IMR-90 (cell line): ENCODE data around the gene PDLIM5. TPM values are rescaled to one million over a fixed set of nuclear protein-coding genes. Genes with fewer than 3 reads are reported as not detected.
A peak's percentile ranks its signal among the peaks of the same experiment; 100 is the strongest.

ENCODE experiments used
- ATAC-seq: fragments of 200-7000 bp; cut with Tn5 transposase; 2 replicates; pipeline ENCODE4 v1.9.1; 2020; ENCODE audit warnings: low read depth, mild to moderate bottlenecking, moderate library complexity
- BruUV-seq: library from RNA; stranded (reverse); fragments of 400-500 nt; replicated peaks from 2 replicates; lab custom pipeline; 2021; lab: Mats Ljungman, UMichigan
- CTCF ChIA-PET: fragments of 300-600 bp; formaldehyde crosslinking; extraction: SDS; loops from one replicate; lab custom pipeline; 2021; ENCODE audit warnings: antibody characterized with exemption; lab: Yijun Ruan, JAX
- POLR2A ChIA-PET: fragments of 300-600 bp; sonication (Branson Sonifier 250); formaldehyde crosslinking; loops from one replicate; lab custom pipeline; 2022; ENCODE audit warnings: antibody characterized with exemption; ENCODE audit not compliant: unreplicated experiment; lab: Charles Lee
- DNase-seq: peaks from one replicate; pipeline ENCODE4 v3.0.0; 2013
- H2AFZ ChIP-seq: replicated peaks from 2 replicates; pipeline ENCODE3; 2013; ENCODE audit warnings: low read length, mild to moderate bottlenecking; ENCODE audit not compliant: poor library complexity
- H2AK5ac ChIP-seq: 2 replicates; pipeline ENCODE4 v1.6.1; 2013; ENCODE audit warnings: low read depth, low read length, inconsistent platforms
- H2AK9ac ChIP-seq: replicated peaks from 2 replicates; pipeline ENCODE3; 2013; ENCODE audit warnings: mild to moderate bottlenecking, low read depth, low read length, moderate library complexity; ENCODE audit not compliant: poor library complexity
- H2BK120ac ChIP-seq: 2 replicates; pipeline ENCODE4 v1.6.1; 2013; ENCODE audit warnings: low read depth, low read length, inconsistent platforms
- H2BK15ac ChIP-seq: 3 replicates; pipeline ENCODE4 v1.6.1; 2013; ENCODE audit warnings: low read depth, low read length, inconsistent platforms
- H2BK20ac ChIP-seq: 2 replicates; pipeline ENCODE4 v1.6.1; 2013; ENCODE audit warnings: low read depth, mild to moderate bottlenecking, inconsistent platforms, low read length, moderate library complexity
- H2BK5ac ChIP-seq: 2 replicates; pipeline ENCODE4 v1.6.1; 2013; ENCODE audit warnings: mild to moderate bottlenecking, low read depth, low read length, inconsistent platforms; ENCODE audit not compliant: poor library complexity, severe bottlenecking
- H3K14ac ChIP-seq: replicated peaks from 2 replicates; pipeline ENCODE4 v1.6.1; 2013; ENCODE audit warnings: low read depth, low read length, inconsistent platforms
- H3K18ac ChIP-seq: 2 replicates; pipeline ENCODE4 v1.6.1; 2013; ENCODE audit warnings: low read depth, low read length, control low read depth
- H3K23ac ChIP-seq: 2 replicates; pipeline ENCODE4 v1.6.1; 2013; ENCODE audit warnings: low read depth, low read length, inconsistent platforms
- H3K27ac ChIP-seq: 2 replicates; pipeline ENCODE4 v1.5.1; 2013; ENCODE audit warnings: mild to moderate bottlenecking, control low read depth, low read length; ENCODE audit not compliant: insufficient read depth
- H3K27me3 ChIP-seq: 2 replicates; pipeline ENCODE4 v1.6.1; 2013; ENCODE audit warnings: low read length; ENCODE audit not compliant: control insufficient read depth, insufficient read depth
- H3K36me3 ChIP-seq: 2 replicates; pipeline ENCODE4 v1.6.1; 2013; ENCODE audit warnings: low read length, mixed read lengths; ENCODE audit not compliant: control insufficient read depth, insufficient read depth
- H3K4ac ChIP-seq: 2 replicates; pipeline ENCODE4 v1.6.1; 2013; ENCODE audit warnings: low read depth, low read length, inconsistent platforms
- H3K4me1 ChIP-seq: 2 replicates; pipeline ENCODE4 v1.6.1; 2013; ENCODE audit warnings: low read length, mixed read lengths; ENCODE audit not compliant: control insufficient read depth, insufficient read depth
- H3K4me2 ChIP-seq: 2 replicates; pipeline ENCODE4 v1.6.1; 2013; ENCODE audit warnings: low read depth, mild to moderate bottlenecking, control low read depth, low read length, moderate library complexity
- H3K4me3 ChIP-seq: 2 replicates; pipeline ENCODE4 v1.5.1; 2013; ENCODE audit warnings: low read depth, mild to moderate bottlenecking, control low read depth, low read length, moderate library complexity; ENCODE audit not compliant: insufficient read depth
- H3K56ac ChIP-seq: 2 replicates; pipeline ENCODE4 v1.6.1; 2013; ENCODE audit warnings: low read length, inconsistent platforms; ENCODE audit not compliant: insufficient read depth; ENCODE audit errors: extremely low read depth
- H3K79me1 ChIP-seq, 2 experiments: 2 replicates each; pipeline ENCODE4 v1.6.1; 2013; ENCODE audit warnings: low read length in 2 of 2, inconsistent platforms in 1 of 2, low read depth in 1 of 2
- H3K9ac ChIP-seq: 2 replicates; pipeline ENCODE4 v1.6.1; 2013; ENCODE audit warnings: low read depth, low read length, control low read depth
- H3K9me1 ChIP-seq: 2 replicates; pipeline ENCODE4 v1.6.1; 2013; ENCODE audit warnings: low read length, inconsistent platforms; ENCODE audit not compliant: insufficient read depth
- H3K9me3 ChIP-seq: 2 replicates; pipeline ENCODE4 v1.6.1; 2013; ENCODE audit warnings: low read length; ENCODE audit not compliant: control insufficient read depth, insufficient read depth
- H4K20me1 ChIP-seq: 2 replicates; pipeline ENCODE4 v1.6.1; 2013; ENCODE audit warnings: low read length, inconsistent platforms; ENCODE audit not compliant: insufficient read depth
- H4K5ac ChIP-seq: 2 replicates; pipeline ENCODE4 v1.6.1; 2013; ENCODE audit warnings: mild to moderate bottlenecking, low read depth, low read length, control low read depth
- H4K8ac ChIP-seq, 2 experiments: 2 replicates each; pipeline ENCODE4 v1.6.1; 2013; ENCODE audit warnings: low read depth in 2 of 2, low read length in 2 of 2, control low read depth in 1 of 2, inconsistent platforms in 1 of 2
- H4K91ac ChIP-seq: 2 replicates; pipeline ENCODE4 v1.6.1; 2013; ENCODE audit warnings: low read depth, low read length, inconsistent platforms; ENCODE audit not compliant: insufficient read depth
- BHLHE40 ChIP-seq: fragments of 150-350 bp; IDR thresholded peaks from 2 replicates; pipeline ENCODE4 v1.6.1; 2016; ENCODE audit warnings: mild to moderate bottlenecking, low read depth, low read length
- CEBPB ChIP-seq: IDR thresholded peaks from 2 replicates; pipeline ENCODE4 v1.6.1; 2012; ENCODE audit warnings: low read depth, low read length, improper control_type of control experiment
- CHD1 ChIP-seq: IDR thresholded peaks from 2 replicates; pipeline ENCODE4 v1.6.1; 2012; ENCODE audit warnings: low read depth, low read length, improper control_type of control experiment
- FOS ChIP-seq: fragments of 150-350 bp; IDR thresholded peaks from 2 replicates; pipeline ENCODE4 v1.6.1; 2016; ENCODE audit warnings: low read depth, low read length
- MAFK ChIP-seq: IDR thresholded peaks from 2 replicates; pipeline ENCODE4 v1.6.1; 2012; ENCODE audit warnings: low read depth, low read length, improper control_type of control experiment
- MAZ ChIP-seq: IDR thresholded peaks from 2 replicates; pipeline ENCODE4 v1.6.1; 2012; ENCODE audit warnings: low read depth, mild to moderate bottlenecking, low read length, improper control_type of control experiment, moderate library complexity, borderline replicate concordance
- MXI1 ChIP-seq: IDR thresholded peaks from 2 replicates; pipeline ENCODE4 v1.6.1; 2012; ENCODE audit warnings: low read depth, mild to moderate bottlenecking, low read length, moderate library complexity, borderline replicate concordance
- NFE2L2 ChIP-seq: fragments of 150-350 bp; IDR thresholded peaks from 2 replicates; pipeline ENCODE4 v1.6.1; 2016; ENCODE audit warnings: low read depth, mild to moderate bottlenecking, low read length
- POLR2A ChIP-seq: IDR thresholded peaks from 2 replicates; pipeline ENCODE4 v1.6.1; 2012; ENCODE audit warnings: mild to moderate bottlenecking, low read depth, low read length
- RAD21 ChIP-seq: IDR thresholded peaks from 2 replicates; pipeline ENCODE4 v1.6.1; 2012; ENCODE audit warnings: low read length, improper control_type of control experiment
- RCOR1 ChIP-seq: IDR thresholded peaks from 2 replicates; pipeline ENCODE4 v1.6.1; 2012; ENCODE audit warnings: mild to moderate bottlenecking, low read length, improper control_type of control experiment; ENCODE audit not compliant: insufficient replicate concordance
- SMC3 ChIP-seq: fragments of 150-350 bp; IDR thresholded peaks from 2 replicates; pipeline ENCODE4 v1.6.1; 2016; ENCODE audit warnings: low read depth, mild to moderate bottlenecking, antibody characterized with exemption, low read length, moderate library complexity
- WGBS, 2 experiments: methylation state at CpG; one replicate each; pipeline versions ENCODE4 v1.1.5 to v1.1.7; 2013; ENCODE audit warnings: missing lambda C conversion rate in 2 of 2; ENCODE audit not compliant: insufficient read length in 1 of 2; ENCODE audit errors: extremely low coverage in 2 of 2; 5-methylcytosine and 5-hydroxymethylcytosine counted together
- dilution Hi-C: fragments of 300-500 bp; cut with HindIII; formaldehyde crosslinking; loops from one replicate; pipeline ENCODE4 v1.14.3; 2018; ENCODE audit warnings: low sequenced_read_pairs; ENCODE audit not compliant: unreplicated experiment
- in situ Hi-C: fragments of 300-500 bp; cut with MboI; formaldehyde crosslinking; loops from 3 replicates; pipeline ENCODE4 v1.14.3; 2019; ENCODE audit warnings: low sequenced_read_pairs, inconsistent platforms, mixed read lengths
- intact Hi-C: fragments of 100-400 bp; cut with micrococcal nuclease; formaldehyde crosslinking; loops from 2 replicates; pipeline ENCODE4 v1.10.0; 2022
- polyA plus RNA-seq, 3 experiments: library from polyadenylated mRNA; depleted of rRNA; stranded (reverse); fragments of >200 nt; gene quantifications; 2 replicates each; pipeline ENCODE4 v1.2.3, GENCODE V29; 2012; ENCODE audit warnings: low replicate concordance in 1 of 3
- total RNA-seq: library from RNA; depleted of rRNA; stranded (reverse); fragments of >200 nt; gene quantifications from 2 replicates; pipeline ENCODE4 v1.2.3, GENCODE V29; 2012
- TF ChIP-seq, protein P1 (sequence below): fragments of 150-350 bp; IDR thresholded peaks from 2 replicates; pipeline ENCODE4 v1.6.1; 2017; ENCODE audit warnings: mild to moderate bottlenecking, antibody characterized with exemption, low read length, low read depth
- TF ChIP-seq, protein P2 (sequence below): fragments of 150-350 bp; IDR thresholded peaks from 2 replicates; pipeline ENCODE4 v1.6.1; 2016; ENCODE audit warnings: low read depth, mild to moderate bottlenecking, low read length, moderate library complexity, borderline replicate concordance
- TF ChIP-seq, protein P3 (sequence below): conservative IDR thresholded peaks from 2 replicates; pipeline ENCODE4 v1.5.1; 2012; ENCODE audit warnings: mild to moderate bottlenecking, low read depth, low read length, improper control_type of control experiment

Gene PDLIM5
- total and polyA plus RNA-seq, 2 of the 4 experiments (the other 2 are of a cell fraction) = 96.5 to 188 TPM

DNA sequence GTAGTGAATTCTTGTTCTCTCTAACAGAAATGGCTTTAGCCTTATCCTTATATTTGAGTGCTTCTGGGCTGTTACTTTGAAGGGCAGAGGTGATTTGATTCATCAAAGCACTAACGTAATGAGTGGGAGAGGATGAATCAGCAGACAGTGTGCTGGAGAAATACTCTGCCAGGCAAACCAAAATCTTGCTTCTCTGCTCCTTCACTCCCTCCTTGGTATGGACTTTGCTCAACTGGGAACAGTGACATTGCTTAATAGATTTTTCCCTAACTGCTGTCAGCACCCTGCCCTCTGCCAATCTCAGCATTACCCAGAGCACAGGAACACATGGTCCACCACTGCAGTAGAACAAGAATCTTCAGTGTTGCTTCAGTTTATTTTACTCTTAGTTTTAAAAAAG, 56.0 kb downstream of the PDLIM5 start:
- Histone ChIP-seq H3K23ac (peak overlapping the region; percentile 83), H4K8ac (peak overlapping the region in 1 of 2 experiments; percentile 77; a peak in 1 of 4 replicates), H2AK5ac (peak overlapping the region; percentile 80; the same call in 1 of the 2 replicates), H2AK9ac (no peak overlapping the region), H2BK15ac (no peak overlapping the region; the same call in 2 of the 3 replicates), H3K27ac (peak overlapping the region; percentile 88), H3K9ac (no peak overlapping the region), H3K79me1 (peaks cover 10 to 70% of the 10 kb centered on the region in 2 experiments; a peak in 3 of 4 replicates), H3K9me3 (no peaks in the 10 kb centered on the region), H3K4me2 (peak overlapping the region; percentile 61), H3K9me1 (peaks cover 7% of the 10 kb centered on the region), H2BK20ac (peak overlapping the region; percentile 87; the same call in 1 of the 2 replicates), H3K4me1 (peaks cover 18% of the 10 kb centered on the region), H2AFZ (no peak overlapping the region), H3K56ac (peak overlapping the region; percentile 75; the same call in 1 of the 2 replicates), H2BK120ac (peak overlapping the region; percentile 75), H4K91ac (0 out of 2 replicates have a peak overlapping the region, but pooled peaks have one; percentile 37), H4K20me1 (peaks cover 4% of the 10 kb centered on the region; the same call in 1 of the 2 replicates), H3K27me3 (no peaks in the 10 kb centered on the region), H3K4me3 (no peak overlapping the region), H2BK5ac (peak overlapping the region; percentile 93), H4K5ac (no peak overlapping the region), H3K4ac (peak overlapping the region; percentile 87), H3K36me3 (no peaks in the 10 kb centered on the region; the same call in 1 of the 2 replicates), H3K14ac (peak overlapping the region; percentile 86), H3K18ac (peak overlapping the region; percentile 58)
- DNase-seq (peak; percentile 93), ATAC-seq (peak; percentile 85)
- WGBS, 2 experiments = no CpG with 5 or more reads among the region's 1 CpG
- intact Hi-C loops = no loop called here
- in situ Hi-C loops = no loop called here
- dilution Hi-C loops = no loop called here
- ChIA-PET POLR2A (no interaction called here), CTCF (no interaction called here)
- no TSS peak for BruUV-seq
- peak; percentile 93 for TF ChIP-seq FOS
- no peak for TF ChIP-seq SMC3
- peak; percentile 94 for TF ChIP-seq CEBPB
- TF ChIP-seq MXI1 = peak; percentile 33; the same call in 1 of the 2 replicates
- TF ChIP-seq, protein P1, sequence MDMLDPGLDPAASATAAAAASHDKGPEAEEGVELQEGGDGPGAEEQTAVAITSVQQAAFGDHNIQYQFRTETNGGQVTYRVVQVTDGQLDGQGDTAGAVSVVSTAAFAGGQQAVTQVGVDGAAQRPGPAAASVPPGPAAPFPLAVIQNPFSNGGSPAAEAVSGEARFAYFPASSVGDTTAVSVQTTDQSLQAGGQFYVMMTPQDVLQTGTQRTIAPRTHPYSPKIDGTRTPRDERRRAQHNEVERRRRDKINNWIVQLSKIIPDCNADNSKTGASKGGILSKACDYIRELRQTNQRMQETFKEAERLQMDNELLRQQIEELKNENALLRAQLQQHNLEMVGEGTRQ = no peak
- peak; percentile 87 for TF ChIP-seq NFE2L2
- no peak for TF ChIP-seq RCOR1
- no peak for TF ChIP-seq POLR2A
- TF ChIP-seq, protein P2, sequence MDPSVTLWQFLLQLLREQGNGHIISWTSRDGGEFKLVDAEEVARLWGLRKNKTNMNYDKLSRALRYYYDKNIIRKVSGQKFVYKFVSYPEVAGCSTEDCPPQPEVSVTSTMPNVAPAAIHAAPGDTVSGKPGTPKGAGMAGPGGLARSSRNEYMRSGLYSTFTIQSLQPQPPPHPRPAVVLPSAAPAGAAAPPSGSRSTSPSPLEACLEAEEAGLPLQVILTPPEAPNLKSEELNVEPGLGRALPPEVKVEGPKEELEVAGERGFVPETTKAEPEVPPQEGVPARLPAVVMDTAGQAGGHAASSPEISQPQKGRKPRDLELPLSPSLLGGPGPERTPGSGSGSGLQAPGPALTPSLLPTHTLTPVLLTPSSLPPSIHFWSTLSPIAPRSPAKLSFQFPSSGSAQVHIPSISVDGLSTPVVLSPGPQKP = no peak
- peak; percentile 24; the same call in 1 of the 2 replicates for TF ChIP-seq RAD21
- TF ChIP-seq MAZ = 0 out of 2 replicates have a peak, but pooled peaks have one; percentile 24
- TF ChIP-seq, protein P3, sequence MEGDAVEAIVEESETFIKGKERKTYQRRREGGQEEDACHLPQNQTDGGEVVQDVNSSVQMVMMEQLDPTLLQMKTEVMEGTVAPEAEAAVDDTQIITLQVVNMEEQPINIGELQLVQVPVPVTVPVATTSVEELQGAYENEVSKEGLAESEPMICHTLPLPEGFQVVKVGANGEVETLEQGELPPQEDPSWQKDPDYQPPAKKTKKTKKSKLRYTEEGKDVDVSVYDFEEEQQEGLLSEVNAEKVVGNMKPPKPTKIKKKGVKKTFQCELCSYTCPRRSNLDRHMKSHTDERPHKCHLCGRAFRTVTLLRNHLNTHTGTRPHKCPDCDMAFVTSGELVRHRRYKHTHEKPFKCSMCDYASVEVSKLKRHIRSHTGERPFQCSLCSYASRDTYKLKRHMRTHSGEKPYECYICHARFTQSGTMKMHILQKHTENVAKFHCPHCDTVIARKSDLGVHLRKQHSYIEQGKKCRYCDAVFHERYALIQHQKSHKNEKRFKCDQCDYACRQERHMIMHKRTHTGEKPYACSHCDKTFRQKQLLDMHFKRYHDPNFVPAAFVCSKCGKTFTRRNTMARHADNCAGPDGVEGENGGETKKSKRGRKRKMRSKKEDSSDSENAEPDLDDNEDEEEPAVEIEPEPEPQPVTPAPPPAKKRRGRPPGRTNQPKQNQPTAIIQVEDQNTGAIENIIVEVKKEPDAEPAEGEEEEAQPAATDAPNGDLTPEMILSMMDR = no peak
- no peak for TF ChIP-seq CHD1
- peak; percentile 54 for TF ChIP-seq BHLHE40
- TF ChIP-seq MAFK = peak; percentile 42; the same call in 1 of the 2 replicates
